RPMI7951 (cell line): ENCODE results near the gene TRIM28. TPM values are rescaled to one million over a fixed set of nuclear protein-coding genes. Genes with fewer than 3 reads are reported as not detected.

Source experiments
- DNase-seq: peaks from one replicate; pipeline ENCODE4 v3.0.0-alpha.2; 2012; ENCODE audit warnings: low read depth
- total RNA-seq: library from RNA; depleted of rRNA; stranded (reverse); fragments of >200 nt; shearing (Covaris generic); gene quantifications from 2 replicates; pipeline ENCODE4 v1.2.3, GENCODE V29; 2014

TRIM28 gene
- total RNA-seq, 1 experiment from 2014 or later = 391 TPM

DNA sequence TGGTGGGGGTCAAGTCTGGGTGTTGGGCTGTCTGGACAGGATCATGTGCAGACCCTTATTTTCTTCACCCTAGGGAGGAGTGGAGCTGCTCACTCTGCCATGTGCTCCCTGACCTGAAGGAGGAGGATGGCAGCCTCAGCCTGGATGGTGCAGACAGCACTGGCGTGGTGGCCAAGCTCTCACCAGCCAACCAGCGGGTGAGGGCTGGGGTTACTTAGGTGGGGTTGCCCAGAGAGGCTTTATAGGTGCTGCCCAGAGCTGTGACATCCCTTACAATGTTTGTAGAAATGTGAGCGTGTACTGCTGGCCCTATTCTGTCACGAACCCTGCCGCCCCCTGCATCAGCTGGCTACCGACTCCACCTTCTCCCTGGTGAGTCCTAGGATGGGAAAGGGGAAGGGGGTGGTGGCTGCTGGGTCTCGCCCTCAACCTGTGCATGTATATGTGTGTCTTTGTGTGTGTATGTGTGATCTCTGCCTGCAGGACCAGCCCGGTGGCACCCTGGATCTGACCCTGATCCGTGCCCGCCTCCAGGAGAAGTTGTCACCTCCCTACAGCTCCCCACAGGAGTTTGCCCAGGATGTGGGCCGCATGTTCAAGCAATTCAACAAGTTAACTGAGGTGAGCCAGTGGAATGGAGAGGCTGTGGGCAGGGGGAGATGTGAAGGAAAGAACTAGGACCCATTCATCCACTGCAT, 5.9 kb downstream of the TRIM28 start:
- DNase-seq = no peak

DNA sequence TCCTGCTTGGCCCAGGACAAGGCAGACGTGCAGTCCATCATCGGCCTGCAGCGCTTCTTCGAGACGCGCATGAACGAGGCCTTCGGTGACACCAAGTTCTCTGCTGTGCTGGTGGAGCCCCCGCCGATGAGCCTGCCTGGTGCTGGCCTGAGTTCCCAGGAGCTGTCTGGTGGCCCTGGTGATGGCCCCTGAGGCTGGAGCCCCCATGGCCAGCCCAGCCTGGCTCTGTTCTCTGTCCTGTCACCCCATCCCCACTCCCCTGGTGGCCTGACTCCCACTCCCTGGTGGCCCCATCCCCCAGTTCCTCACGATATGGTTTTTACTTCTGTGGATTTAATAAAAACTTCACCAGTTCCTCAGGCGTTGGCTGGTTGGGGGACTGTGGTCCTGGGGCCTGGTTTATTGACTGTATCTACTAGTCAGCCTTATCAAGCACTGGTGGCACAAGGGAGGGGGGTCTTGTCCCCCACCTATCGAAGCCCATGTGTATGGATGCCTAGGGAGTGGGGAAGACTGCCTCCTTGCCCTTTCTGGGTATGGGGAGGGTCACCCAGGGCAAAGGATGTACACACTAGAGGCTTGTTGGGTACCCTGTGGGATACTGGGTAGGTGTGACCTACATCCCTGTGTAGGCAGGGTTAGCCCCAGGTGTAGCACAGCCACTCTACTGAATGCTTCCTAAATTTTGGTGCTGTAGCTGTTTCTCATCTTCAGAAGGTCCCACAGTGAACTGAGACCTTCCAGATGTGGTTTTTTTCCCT, 6.7 kb downstream of the TRIM28 start:
- DNase-seq = no peak

DNA sequence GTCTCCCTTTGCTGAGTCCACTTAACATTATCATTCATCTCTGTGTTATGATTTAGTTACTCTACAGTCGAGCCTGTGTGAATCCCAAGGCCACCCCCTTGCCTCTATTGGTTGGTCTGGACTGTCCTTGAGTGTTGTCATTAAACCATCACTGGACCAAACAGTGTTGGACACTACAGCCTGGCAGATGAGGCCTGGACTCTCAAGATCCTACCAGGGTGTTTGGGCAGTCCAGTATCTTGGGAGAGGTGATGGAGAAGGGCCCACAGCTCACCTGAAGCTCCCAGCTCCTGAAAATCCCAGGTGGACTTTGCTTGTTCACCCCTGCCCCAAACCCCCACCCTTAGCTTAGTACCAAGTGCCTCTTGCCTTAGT, 7.2 kb downstream of the TRIM28 start:
- no peak for DNase-seq

DNA sequence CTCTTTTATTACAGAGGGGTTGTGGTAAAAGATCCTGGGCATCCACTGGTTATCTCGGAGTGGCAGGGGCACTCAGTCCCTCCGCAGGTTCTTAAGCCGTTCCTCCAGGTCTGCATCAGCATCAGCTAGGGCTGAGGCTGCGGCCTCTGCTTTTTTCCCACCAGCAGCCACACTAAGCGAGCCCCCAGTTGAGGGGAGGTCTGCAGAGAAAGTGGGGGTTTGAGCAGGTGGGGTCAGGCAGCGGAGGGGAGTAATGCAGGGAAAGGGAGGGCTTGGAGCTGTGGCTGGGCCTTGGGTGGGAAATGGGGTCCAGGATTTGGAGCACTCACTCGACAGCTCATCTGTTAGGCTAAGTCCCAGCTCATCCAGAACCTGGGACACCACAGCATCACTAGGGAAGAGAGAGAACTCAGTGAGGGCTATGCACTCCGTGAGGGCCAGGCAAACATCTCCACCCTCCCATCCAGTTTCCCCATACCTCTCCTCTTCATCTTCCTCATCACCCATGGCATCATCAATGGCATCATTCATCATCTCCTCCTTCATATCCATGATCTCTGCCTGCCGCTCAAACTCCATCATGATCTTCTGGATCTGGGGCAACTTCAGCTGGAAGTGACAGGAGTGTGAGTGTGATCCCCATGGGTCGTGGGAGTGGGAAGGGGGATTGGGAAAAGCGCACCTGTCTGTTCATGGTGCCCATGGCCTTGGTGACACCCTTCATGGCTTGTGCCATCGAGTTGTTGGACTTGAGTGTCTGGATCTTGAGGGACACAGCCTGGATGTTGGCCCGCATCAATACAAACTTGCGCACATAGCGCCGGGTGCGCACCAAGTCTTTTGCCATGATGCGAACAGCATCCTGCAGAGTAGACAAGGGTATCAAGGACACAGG, 8.0 kb downstream of the TRIM28 start:
- no peak for DNase-seq

DNA sequence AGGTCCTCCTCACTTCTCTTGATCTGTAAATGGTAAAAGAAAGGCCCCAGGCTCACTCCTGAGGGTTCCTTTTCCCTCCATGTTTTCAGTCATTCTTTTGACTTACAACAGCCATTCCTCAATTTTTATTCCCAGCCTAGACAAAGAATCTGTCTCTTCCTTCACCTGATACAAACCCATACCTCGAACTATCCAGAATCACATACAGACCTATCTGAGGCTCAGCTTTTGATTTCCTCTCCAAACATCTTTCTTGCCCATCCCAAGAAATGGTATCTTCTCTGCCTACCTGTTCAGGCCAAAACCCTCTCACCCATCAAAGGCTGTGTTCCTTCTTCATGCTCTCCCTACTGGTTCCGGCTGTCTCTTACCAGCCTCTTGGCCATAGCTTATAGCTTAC, 8.8 kb downstream of the TRIM28 start:
- no peak for DNase-seq

DNA sequence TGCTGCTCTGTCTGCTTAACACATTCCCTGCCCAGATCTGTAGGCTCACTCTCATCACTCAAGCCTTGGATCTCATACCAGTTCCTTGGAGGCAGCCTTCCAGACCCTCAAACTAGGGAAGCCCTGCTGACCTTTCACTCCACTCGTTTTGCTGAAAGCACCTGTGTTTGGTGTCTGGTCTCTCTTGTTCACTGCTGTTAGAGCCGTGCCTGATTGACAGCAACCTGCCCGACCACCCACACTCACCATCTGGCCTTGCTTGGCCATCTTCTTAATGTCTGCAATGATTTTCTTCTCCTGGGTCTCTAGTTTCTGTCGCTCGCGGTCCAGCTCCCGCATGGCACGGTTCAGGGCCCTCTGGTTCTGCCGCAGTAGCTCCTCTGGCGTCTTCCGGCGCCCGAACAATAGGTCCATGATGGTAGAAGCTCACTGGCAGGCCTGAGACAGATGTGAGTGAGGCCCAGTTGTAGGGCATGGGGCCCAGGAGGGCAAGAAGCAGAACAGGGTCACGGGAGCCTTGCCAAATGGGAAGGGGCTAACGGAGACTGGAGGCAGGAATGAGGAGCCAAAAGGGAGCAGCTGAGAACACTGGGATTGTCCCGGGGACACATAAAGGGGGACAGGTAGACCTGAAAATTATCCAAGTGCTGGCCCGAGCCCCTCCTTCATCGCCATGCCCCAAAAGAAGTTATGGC, 10.1 kb downstream of the TRIM28 start:
- peak; percentile 25 for DNase-seq

DNA sequence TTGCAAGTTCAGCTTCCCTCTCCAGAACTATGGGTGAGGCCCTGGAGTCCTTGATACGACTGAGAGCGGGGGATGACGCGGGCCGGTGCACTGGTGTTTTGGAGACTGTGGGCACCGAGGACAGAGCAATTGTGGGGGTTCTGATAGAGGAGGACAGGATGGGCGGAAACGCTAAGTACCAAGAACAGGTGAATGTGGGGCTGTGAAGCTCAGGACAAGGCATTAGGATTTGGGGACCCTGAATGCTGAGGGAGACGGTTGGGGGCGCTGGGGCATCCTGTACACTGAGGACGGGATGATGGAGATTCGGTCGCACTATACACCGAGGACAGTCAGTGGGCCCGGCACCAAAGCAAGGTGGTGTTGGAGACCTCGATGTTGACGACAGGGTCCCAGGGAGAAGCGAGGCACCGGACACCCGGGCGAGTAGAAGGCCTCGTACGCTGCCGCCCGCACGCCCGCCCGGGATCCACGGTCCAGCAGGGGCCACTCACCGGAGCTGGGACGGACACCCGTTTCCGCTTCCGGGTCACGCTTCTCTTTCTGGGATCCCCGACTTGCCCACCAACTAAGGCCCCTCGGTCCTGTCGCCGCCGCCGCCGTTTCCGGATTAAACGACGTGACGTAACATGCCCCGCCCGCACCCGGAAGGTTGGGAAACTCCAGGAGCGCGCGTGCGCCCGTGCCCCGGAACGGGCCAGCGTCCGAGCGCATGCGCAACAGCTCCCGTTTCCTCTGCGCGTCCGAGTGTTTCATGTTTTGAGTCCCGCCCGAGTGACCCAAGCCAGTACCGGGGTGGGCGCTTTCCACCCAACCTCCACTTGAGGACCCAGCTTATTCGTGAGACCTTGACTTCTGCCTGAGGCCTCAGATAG, 10.9 kb downstream of the TRIM28 start, which contains the start of gene CHMP2A:
TSS of gene CHMP2A (minus strand) at position 612 of the 875 bp plus-strand sequence. CDS start 893 bp downstream, outside the sequence.
- DNase-seq = peak; percentile 96

DNA sequence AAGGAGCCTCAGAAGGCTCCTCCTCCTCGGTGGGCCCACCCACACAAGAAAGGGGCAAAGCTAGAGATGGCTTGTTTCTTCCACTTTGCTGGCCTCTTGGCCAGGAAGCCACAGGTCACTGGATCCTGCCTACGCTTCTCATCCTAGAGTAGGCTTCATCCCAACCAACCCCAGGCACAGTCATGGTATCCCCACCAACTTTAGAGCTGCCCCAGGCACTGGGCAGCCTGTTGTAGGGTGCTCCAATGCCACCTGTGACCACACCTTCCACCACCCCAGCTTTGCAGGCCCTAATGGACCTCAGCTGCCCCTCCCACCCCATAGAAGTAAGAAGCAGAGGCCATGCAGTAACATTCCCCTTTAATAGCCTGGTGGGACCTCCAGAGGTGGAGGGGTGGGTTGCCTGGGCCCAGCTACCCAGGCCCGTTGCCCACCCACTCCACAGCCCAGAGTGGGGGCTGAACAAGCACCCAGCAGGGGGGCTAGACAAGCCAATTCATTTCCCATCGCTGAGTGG, 11.6 kb downstream of the TRIM28 start:
- DNase-seq = no peak

DNA sequence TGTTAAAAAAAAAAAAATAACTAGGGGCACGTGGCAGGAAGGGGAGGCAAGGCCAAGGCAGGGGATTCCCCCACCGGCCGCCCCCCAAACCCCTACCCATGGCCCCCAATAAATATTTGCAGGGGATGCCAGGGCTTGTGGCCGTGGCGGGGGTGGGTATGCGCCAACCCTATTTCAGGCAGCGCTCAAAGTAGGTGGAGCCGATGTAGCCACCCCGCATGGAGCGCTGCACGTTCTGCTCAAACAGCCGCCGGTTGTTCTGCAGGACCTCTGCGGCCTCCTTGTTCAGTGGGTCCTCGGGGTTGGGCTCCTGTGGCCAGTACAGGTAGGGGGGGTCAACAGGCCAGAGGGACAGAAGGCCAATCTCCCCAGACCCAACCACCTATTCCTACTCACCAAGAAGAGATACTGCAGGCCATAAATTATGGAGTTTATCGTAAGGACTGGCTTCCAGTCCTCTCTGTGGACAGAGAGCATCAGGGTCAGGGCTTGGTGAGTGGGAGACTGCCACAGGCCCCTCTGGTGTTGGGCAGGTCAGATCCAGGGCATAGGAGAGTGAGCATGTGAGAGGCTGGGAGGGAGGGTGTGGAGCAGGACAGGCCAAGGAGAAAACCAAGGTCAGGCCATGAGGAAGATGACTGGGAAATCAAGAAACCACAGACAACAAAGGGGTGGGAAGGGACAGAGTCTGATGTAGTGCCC, 12.2 kb downstream of the TRIM28 start:
- no peak for DNase-seq

DNA sequence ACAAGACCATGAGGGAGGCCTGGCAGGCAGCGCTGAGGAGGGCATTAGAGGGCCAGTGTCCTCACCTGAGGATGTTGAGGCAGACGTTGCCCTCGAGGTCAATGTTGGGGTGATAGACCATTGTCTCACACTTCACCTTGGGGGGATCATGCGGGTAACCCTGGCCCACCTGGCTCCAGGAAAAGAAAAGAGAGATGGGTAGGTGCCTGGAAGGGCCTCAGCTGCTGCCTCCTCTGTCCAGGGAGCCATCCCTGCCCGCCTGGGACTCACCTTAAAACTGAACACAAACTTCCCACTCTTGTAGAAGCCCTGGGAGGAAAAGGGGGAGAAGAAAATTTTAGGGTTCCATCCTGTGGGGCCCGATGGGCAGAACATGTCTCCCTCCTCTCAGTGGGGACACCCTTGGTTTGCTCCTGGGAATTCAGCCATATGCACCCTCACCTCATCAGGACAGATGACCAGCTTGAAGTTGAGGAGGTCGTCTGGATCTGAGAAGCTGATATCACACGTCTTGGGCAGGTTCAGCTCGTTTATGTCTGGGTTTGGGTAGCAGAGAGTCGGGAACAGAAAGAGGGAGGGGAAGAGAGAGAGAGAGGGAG, 12.9 kb downstream of the TRIM28 start:
- no peak for DNase-seq

DNA sequence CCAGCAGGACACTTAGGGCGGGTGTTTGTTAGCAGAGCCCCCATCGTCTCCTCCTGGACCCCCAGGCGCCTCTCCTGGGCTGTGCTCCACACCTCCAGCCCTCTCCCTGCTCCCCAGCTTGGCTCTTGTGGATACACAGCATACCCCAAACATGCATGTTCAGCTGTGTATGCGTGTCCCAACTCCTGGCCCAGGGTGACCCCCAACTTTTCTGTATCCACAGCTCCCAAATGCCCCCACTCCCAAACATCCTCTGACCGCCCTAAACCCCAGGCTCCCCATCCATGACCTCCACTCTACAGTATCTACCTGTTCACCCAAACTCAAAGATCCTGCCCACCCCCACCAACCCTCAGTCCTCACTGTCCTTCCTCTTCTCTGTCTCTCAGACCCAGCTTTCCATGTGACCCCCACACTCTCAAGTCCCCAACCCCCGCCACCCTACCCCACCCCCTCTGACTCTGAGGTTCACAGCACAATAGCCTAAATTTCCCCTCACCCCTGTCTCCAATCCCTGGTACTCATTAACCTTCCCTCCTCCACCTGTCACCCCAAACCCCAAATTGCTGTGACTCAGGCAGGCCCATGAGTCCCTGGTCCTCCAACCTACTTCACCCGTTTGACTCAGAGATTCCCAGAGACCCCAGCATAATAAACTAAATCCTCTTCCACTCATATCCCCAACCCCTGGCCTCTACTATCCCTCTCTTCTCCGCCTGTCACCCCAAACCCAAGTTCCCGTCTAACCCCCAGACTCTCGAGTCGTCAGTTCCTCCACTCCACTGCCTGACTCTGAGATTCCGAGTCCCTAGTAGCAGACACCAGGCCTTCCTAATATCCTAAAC, 13.6 kb downstream of the TRIM28 start:
- no peak for DNase-seq

DNA sequence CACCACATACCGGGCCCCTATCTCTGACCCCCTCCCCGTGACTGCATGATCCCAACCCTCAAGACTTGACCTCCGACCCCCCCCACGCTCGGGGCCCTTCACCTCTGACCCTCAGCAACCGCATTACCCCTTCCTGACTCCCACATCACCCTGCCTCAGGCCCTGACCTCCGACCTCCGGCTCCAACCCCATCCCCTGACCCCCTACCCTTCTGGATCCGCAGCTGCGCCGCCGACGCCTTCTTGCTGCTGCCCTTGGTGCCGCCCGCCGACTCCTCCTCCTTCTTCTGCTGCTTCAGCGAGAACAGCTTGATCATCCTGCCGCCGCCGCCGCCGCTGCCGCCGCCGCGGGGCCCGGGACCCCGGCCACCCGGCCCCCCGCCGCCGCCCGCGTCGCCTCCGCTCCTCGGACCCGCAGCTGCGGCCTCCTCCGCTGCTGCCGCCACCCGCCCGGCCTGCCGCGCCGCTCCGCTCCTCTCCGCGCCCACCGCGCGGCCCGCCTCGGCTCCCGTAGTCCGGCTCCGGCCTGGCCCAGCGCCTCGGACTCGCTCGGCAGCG, 14.3 kb downstream of the TRIM28 start, which contains the start of gene UBE2M:
TSS of gene UBE2M (minus strand) at position 546 of the 557 bp plus-strand sequence. CDS start at position 316, 230 bp downstream.
- no peak for DNase-seq

DNA sequence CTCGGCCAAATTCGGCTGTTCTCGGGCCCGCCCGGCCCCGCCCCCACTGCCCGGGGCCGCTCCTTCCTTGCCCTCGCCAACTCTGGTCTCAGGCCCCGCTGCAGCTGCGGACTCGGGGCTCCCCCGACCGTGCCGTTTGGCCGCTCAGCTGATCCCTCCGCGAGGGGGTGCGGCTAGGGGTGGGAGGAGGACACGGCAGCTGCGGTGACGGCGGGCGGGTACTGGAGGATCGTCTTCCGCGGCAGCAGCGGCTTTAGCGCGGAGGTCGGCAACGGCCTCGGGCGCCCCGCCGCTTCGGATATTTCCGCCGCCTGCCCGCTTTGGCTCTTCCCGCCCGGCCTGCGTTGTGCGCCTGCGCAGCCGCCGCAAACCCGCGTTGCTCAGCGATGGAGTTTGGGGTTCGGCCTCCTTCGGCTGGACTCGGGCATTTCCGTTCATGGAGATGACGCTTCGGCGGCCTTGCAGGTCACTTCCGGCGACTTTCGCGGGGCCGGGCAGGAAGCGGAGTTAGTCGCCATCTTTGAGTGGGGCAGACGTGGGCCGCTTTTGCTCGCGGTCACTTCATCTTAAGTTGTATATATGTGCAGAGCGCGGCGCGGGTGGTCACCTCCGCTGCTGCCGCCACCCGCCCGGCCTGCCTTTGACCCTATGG, 14.9 kb downstream of the TRIM28 start:
- DNase-seq = peak; percentile 97

DNA sequence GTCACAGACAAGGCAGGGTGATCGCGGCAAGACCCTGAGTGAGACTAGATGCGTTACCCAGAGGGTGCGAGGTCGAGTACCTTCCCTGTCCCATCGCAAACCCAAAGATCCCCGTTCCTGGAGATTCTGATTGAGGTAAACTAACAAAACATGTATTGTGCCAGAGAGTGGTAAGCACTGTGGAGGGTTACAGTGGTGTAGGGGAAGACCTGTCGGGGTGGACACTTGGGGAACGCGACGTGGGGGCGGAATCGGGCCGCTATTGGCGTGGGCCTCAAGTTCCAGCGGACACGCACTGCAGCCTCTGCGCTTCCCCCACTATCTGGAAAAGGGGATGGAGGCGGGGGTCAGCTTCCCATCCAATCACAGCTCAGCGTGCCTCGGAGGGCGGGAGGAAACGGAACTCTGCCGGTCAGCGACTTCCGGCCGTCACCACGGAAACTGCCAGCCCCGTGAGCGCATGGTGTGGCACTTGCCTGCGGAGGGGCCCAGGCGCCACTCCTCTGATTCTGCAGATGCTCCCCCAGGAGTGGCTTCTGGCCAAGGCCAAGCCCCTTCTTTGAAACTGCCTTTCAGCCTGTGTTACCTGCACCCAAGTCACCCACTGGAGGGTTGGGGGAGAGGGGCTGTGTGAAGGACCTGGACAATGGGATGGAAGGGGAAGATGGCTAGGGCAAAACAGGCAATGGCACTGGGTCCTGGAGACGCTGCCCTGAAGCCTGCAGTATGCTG, 15.6 kb downstream of the TRIM28 start:
- DNase-seq = peak; percentile 94

DNA sequence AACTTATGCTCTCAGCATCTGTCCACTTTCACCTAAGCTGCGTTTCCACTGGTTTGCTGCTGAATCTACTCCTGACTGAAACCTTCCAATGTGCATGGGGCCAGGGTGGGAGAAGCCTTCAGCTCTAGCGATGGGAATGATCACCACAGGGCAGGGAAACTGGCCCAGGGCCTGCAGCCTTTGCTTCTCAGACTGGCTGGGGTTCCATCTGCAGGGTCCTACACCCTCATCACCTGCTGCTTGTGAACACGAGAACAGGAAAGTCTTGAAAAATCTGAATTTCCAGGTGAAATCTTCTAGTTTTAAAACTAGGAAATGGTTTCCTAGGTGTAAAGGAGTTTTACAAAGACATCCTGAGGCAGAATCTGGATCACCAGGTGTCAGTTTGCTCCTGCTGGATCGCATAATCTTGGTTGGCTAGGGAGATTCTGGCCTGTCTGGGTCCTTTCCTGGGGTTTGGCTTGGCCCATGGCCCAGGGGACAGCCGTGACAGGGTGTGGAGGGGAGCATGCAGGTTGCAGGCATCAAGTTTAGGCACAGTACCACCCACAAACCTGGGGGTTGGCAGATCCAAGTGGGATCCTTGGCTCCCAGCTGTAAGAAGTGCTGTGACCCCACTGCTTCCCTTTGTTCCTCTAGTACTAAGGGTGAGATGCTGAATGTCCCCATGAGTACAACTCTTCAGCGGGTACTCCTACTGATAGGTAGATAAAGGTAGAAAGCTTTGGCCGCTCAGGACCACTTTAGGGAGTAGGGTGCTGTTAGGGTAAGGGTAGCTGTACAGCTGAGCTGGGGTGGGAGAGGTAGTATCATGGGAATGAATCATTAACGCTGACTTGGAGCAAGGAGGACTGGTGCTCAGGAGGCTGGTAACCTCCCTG, 16.4 kb downstream of the TRIM28 start:
- DNase-seq = no peak

DNA sequence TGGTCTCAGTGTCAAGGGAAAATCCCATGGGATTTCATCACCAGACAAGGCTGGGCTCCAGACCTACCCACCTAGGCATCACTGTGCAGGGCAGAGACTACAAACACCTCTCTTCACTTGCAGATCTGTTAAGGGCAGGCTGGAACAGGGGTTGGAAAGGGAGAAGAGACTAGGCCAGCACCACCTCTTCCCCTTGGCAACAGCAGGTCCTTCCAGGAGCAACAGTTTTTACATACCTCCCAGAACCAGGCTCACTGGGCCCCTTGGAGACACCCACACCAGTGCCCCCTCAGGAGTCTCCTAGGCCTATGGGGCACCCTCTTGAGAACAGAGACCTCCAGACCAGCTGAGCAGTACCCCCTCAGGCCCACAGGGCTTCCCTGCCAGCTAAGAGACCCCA, 17.1 kb downstream of the TRIM28 start:
- DNase-seq = no peak
